ENCODE results near the gene SUV39H1. TPM values are rescaled to one million over a fixed set of nuclear protein-coding genes. Genes with fewer than 3 reads are reported as not detected.

Gene SUV39H1
- total RNA-seq, 1 donor from 2014 or later: 1.3 TPM

GRCh38 chrX:48714573-48714972 lies 18.0 kb downstream of the SUV39H1 start:
- H3K27me3 ChIP-seq (ENCODE audit: control insufficient read depth, insufficient read depth, low read length): no peaks in the 10 kb centered on the region
- DNase-seq (ENCODE audit: low read depth) (no peak), FAIRE-seq (no peak)
- TF ChIP-seq CTCF (IDR thresholded peaks at IDR 0.05; ENCODE audit: insufficient read depth, low read length, severe bottlenecking): no peak
- no peaks in the 10 kb centered on the region for H3K36me3 ChIP-seq (ENCODE audit: control insufficient read depth, insufficient read depth, low read length)
- H3K4me3 ChIP-seq (ENCODE audit: low read depth, low read length): no peak overlapping the region

GRCh38 chrX:48715072-48715471 lies 18.5 kb downstream of the SUV39H1 start:
- DNase-seq (ENCODE audit: low read depth): peak; percentile 12
- TF ChIP-seq CTCF (IDR thresholded peaks at IDR 0.05; ENCODE audit: insufficient read depth, low read length, severe bottlenecking): no peak
- Histone ChIP-seq H3K4me3 (ENCODE audit: low read depth, low read length) (no peak overlapping the region), H3K36me3 (ENCODE audit: control insufficient read depth, insufficient read depth, low read length) (no peaks in the 10 kb centered on the region), H3K27me3 (ENCODE audit: control insufficient read depth, insufficient read depth, low read length) (no peaks in the 10 kb centered on the region)
- FAIRE-seq: no peak

GRCh38 chrX:48715876-48716502 lies 19.5 kb downstream of the SUV39H1 start:
- H3K4me3 ChIP-seq (ENCODE audit: low read depth, low read length): no peak overlapping the region
- FAIRE-seq (no peak), DNase-seq (ENCODE audit: low read depth) (no peak)
- H3K36me3 ChIP-seq (ENCODE audit: control insufficient read depth, insufficient read depth, low read length): no peaks in the 10 kb centered on the region
- no peak for TF ChIP-seq CTCF (IDR thresholded peaks at IDR 0.05; ENCODE audit: insufficient read depth, low read length, severe bottlenecking)
- H3K27me3 ChIP-seq (ENCODE audit: control insufficient read depth, insufficient read depth, low read length): no peaks in the 10 kb centered on the region

- no peak for TF ChIP-seq CTCF (IDR thresholded peaks at IDR 0.05; ENCODE audit: insufficient read depth, low read length, severe bottlenecking)
Measured at GRCh38 chrX:48719958-48720357, 23.4 kb downstream of the SUV39H1 start.

GRCh38 chrX:48720577-48721250 lies 24.2 kb downstream of the SUV39H1 start:
- FAIRE-seq: peak; percentile 82
- Histone ChIP-seq H3K36me3 (ENCODE audit: control insufficient read depth, insufficient read depth, low read length) (no peaks in the 10 kb centered on the region), H3K4me3 (ENCODE audit: low read depth, low read length) (no peak overlapping the region), H3K27me3 (ENCODE audit: control insufficient read depth, insufficient read depth, low read length) (no peaks in the 10 kb centered on the region)
- DNase-seq (ENCODE audit: low read depth): no peak
- TF ChIP-seq CTCF (IDR thresholded peaks at IDR 0.05; ENCODE audit: insufficient read depth, low read length, severe bottlenecking): no peak

More at GRCh38 chrX:48719958-48720357, 23.4 kb downstream of the SUV39H1 start:
- H3K36me3 ChIP-seq (ENCODE audit: control insufficient read depth, insufficient read depth, low read length): no peaks in the 10 kb centered on the region
- no peak for DNase-seq (ENCODE audit: low read depth)
- H3K4me3 ChIP-seq (ENCODE audit: low read depth, low read length): no peak overlapping the region
- no peaks in the 10 kb centered on the region for H3K27me3 ChIP-seq (ENCODE audit: control insufficient read depth, insufficient read depth, low read length)
- FAIRE-seq: no peak
